Glutamatergic neuron (in vitro differentiated cells): ENCODE measurements around the gene CHD2. TPM values are rescaled to one million over a fixed set of nuclear protein-coding genes. Genes with fewer than 3 reads are reported as not detected.
A peak's percentile ranks its signal among the peaks of the same experiment; 100 is the strongest.

Source experiments
- DNase-seq: peaks from one replicate; pipeline ENCODE4 v3.0.0; 2022
- H3K27ac Mint-ChIP-seq: one replicate; pipeline ENCODE4 v1.8.0; 2020; ENCODE audit warnings: mild to moderate bottlenecking, mixed read lengths, inconsistent platforms; ENCODE audit not compliant: unreplicated experiment
- H3K27me3 Mint-ChIP-seq: one replicate; pipeline ENCODE4 v1.8.0; 2020; ENCODE audit warnings: mild to moderate bottlenecking, moderate library complexity, mixed read lengths, inconsistent platforms; ENCODE audit not compliant: unreplicated experiment
- H3K36me3 Mint-ChIP-seq: one replicate; pipeline ENCODE4 v1.8.0; 2020; ENCODE audit warnings: mild to moderate bottlenecking, mixed read lengths, inconsistent platforms; ENCODE audit not compliant: unreplicated experiment
- H3K4me1 Mint-ChIP-seq: one replicate; pipeline ENCODE4 v1.8.0; 2020; ENCODE audit warnings: mild to moderate bottlenecking, low read depth, mixed read lengths, inconsistent platforms; ENCODE audit not compliant: unreplicated experiment
- H3K4me3 Mint-ChIP-seq: one replicate; pipeline ENCODE4 v1.8.0; 2020; ENCODE audit warnings: mild to moderate bottlenecking, mixed read lengths, inconsistent platforms; ENCODE audit not compliant: unreplicated experiment
- H3K9me3 Mint-ChIP-seq: one replicate; pipeline ENCODE4 v1.8.0; 2020; ENCODE audit warnings: mild to moderate bottlenecking, moderate library complexity, mixed read lengths, inconsistent platforms; ENCODE audit not compliant: unreplicated experiment
- CTCF ChIP-seq: fragments of 200-600 bp; sonication (generic); IDR thresholded peaks from one replicate; pipeline ENCODE4 v1.5.0; 2021; ENCODE audit not compliant: partially characterized antibody, unreplicated experiment
- total RNA-seq: library from RNA; stranded (reverse); fragmentation: NEBNext Ultra II Directional; extraction: Animal tissue kit (Norgen Biotek cat#: 25700); gene quantifications from one replicate; pipeline ENCODE4 v1.2.1, GENCODE V29; 2021; ENCODE audit not compliant: unreplicated experiment

The CHD2 gene
- total RNA-seq, 1 donor from 2014 or later, result 201 TPM

- H3K4me1 Mint-ChIP-seq, result peaks cover 32% of the 10 kb centered on the region
- peak overlapping the region; percentile 48 for H3K27ac Mint-ChIP-seq
- peaks cover 13% of the 10 kb centered on the region for H3K9me3 Mint-ChIP-seq
- H3K36me3 Mint-ChIP-seq, result no peaks in the 10 kb centered on the region
- H3K27me3 Mint-ChIP-seq, result peaks cover 23% of the 10 kb centered on the region
- DNase-seq, result no peak
- no peak for TF ChIP-seq CTCF
- no peak overlapping the region for H3K4me3 Mint-ChIP-seq
Measured at GRCh38 chr15:93033434-93034045, 133.4 kb downstream of the CHD2 start.

GRCh38 chr15:93034512-93034911 lies 134.4 kb downstream of the CHD2 start:
- Mint-ChIP-seq H3K27me3 (peaks cover 26% of the 10 kb centered on the region), H3K27ac (no peak overlapping the region), H3K36me3 (no peaks in the 10 kb centered on the region), H3K9me3 (peaks cover 15% of the 10 kb centered on the region), H3K4me1 (peaks cover 29% of the 10 kb centered on the region), H3K4me3 (no peak overlapping the region)
- DNase-seq, result no peak
- TF ChIP-seq CTCF, result no peak

- H3K4me3 Mint-ChIP-seq, result peak overlapping the region; percentile 17
- no peak for DNase-seq
- no peaks in the 10 kb centered on the region for H3K36me3 Mint-ChIP-seq
- peaks cover 29% of the 10 kb centered on the region for H3K27me3 Mint-ChIP-seq
- H3K4me1 Mint-ChIP-seq, result peaks cover 24% of the 10 kb centered on the region
- H3K9me3 Mint-ChIP-seq, result peaks cover 15% of the 10 kb centered on the region
- no peak for TF ChIP-seq CTCF
- H3K27ac Mint-ChIP-seq, result peak overlapping the region; percentile 93
Measured at GRCh38 chr15:93035092-93035915, 135.2 kb downstream of the CHD2 start.

- Mint-ChIP-seq H3K27ac (peak overlapping the region; percentile 96), H3K4me1 (peaks cover 27% of the 10 kb centered on the region), H3K4me3 (peak overlapping the region; percentile 49), H3K27me3 (peaks cover 30% of the 10 kb centered on the region), H3K9me3 (peaks cover 15% of the 10 kb centered on the region), H3K36me3 (no peaks in the 10 kb centered on the region)
- peak; percentile 54 for TF ChIP-seq CTCF
- peak; percentile 59 for DNase-seq
Measured at GRCh38 chr15:93035953-93036810, 136.1 kb downstream of the CHD2 start.
